Stimulated activated CD4-positive, alpha-beta T cell treated with anti-CD3 and anti-CD28 coated beads, Interleukin-1b, Interleukin-23, amount 100 ng/mL, for 48 hours (primary cell): ENCODE results near the gene PRKAG3.

Experiments
- DNase-seq: peaks from one replicate; pipeline ENCODE4 v3.0.0-alpha.2; 2020

Gene PRKAG3

DNA sequence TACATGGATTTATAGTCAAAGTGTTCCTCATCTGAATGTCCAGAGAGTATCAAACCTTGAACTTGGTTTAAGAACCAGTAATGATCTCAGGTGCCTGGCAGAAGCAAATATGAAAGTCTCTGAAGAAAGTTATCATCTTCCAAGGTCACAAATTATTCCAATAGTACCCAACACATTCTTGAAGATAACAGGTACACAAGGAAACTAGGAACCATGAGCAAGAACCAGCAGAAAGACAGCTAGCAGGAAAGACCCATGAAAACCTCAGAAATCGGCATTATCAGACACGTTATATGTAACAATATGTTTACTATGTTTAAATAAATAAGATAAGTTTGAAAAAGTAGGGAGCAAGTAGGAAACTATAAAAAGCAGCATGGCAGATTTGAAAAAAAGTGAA lies 5.9 kb upstream of the PRKAG3 start:
- no peak for DNase-seq

DNA sequence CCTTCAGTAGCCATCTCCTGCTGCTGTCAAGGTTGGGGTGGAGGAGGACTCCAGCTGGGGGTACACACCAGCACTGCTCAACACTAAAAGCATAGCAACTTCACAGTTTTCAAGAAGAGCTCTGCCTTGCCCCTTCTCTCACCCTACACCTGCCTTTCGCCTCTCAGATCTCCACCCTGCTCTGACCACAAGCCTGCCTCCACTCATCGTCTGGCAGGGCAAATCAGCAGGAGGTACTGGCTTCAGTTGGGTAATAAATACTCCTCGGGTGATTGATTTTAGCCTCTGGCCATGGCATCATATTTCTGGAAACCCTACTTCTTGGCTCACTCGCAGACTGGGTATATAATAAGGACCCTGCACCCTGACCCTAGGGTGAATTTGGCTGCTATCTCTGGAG lies 3.1 kb upstream of the PRKAG3 start:
- no peak for DNase-seq

DNA sequence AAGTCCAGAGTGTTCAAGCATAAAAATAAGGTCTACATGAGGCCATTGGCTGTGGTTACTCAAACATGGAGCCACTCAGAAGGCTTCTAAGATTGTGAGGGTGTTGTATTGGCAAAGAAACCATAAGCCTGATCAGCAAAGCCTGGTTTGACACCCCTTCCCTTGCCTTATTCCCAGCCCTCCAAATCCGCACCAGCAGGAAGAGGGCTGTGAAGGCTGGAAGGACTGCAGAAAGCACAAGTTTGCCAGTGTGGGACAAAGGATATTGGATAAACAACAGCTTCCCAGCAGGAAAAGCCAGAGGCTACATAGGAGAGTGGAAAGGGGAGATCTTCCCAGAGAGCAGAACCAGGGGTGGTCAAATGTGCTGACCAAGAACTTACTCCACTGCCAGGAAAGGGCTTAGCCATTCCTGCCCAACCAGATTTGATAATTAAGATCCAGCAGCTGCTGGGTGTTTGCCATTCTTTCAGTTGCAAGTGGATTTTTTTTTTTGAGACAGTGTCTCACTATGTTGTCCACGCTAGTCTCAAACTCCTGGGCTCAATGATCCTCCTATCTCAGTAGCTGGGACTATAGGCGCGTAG lies 1.5 kb upstream of the PRKAG3 start:
- DNase-seq = no peak

DNA sequence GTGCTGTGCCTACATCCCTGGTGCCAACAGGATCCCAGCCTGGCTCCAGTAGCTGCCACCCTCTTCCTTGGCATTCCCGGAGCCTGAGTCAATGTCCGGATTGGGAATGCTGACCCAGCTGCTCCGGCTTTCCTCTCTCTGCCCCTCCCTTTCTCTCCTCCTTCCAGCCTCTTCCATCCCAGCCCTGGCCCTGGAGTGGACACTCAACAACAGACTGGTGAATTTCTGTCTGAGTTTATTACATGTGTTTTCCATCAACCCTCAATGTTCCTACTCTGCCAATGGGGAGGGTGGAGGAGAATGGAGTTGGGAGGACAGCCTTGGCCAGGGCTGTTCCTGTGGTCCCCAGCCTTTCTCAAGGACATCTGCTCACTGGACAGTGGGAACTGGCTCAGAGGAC lies 917 bp upstream of the PRKAG3 start:
- DNase-seq = no peak

DNA sequence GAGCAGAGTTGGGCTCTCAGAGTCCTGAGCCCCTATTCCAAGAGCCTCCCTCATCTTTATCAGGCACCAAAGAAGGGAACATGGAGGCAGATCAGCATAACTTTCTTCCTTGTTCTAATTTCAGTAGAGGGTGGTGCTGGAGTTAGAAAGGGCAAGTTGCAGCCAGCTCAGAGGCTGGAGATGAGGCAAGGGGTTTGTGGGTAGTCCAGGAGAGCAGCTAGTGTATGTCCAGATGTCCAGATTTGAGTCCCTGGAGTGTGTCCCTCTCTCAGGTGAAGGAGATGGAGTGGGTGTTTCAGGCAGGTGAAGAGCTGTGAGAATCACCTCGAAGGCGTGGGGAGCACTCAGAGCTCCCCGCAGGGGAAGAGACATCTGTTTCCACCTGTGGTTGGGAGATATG lies 478 bp upstream of the PRKAG3 start:
- no peak for DNase-seq

DNA sequence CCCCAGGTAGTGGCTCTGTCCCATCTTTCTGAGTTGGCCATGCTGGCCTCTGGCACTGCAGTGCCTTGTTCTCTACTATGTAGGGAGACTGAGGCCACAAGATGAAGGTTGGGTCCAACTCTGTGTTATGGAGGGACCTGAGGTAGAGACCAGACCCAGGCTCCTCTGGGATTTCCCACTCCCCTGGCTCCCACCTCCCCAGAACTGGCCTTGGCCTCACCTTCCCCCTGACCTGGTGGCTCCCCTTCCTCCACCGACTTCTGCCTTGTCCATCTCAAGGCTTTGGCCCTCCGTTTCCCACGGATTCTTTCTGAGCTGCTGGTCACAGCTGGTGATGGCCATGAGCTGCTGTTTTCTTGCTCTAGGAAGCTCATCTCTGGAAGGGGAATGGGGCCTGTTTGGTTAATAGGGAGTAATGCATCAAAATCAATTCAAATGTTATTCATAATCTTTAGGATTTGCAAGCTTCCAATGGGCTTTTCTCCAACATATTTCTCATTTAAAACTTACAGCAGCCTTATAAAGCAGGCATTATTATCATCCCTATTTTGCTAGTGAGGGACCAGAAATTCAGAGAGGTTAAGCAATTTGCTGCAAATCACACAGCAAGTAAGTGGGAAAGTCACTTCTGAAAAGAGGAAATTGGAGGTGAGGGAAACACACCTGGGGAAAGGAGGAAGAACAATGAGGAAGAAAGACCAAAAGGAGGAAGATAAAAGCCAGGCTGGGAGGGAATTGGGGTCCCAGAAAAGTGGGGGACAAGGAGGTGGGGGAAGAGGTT lies 887 bp downstream of the PRKAG3 start:
- no peak for DNase-seq

DNA sequence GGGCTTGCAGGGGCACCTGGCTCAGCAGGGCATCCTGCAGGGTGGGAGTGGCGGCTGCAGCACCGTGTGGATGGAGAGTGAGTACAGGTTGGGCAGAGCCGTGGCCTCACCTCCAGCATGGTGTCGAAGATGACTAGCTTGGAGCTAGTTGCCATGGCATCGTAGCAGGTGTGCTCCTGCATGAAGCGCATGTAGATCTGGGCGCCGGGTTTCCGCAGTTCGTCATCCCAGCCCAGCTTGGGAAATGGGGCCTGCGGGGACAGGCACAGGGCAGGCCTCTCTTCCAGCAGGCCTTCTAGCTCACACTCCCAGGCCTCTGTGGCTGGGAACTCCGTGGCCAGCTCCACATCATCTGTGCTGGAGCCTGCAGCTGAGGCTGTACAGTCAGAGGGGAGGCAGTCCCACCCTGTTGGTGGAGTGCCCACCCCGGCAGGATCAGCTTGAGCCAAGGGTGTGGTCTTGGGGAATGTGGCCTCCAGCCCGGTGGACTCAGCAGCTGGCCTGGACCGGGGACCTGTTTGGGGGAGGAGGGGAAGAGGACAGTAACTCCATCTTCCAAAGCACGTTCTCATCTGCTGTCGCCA lies 1.6 kb downstream of the PRKAG3 start:
- DNase-seq = no peak

DNA sequence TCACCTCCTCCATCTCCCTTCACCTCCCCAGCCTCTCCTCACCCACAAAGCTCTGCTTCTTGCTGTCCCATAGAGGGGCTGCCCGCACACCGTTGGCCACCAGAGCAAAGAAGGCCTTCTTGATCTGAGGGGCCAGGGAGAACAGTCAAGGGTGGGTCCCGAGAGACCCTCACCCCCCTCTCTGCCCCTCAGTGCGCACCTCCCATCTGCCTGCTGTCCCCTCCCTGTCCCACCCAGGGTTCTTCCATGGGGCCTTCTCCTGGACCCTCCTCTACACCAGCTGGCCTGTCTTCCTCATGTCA lies 3.2 kb downstream of the PRKAG3 start:
- no peak for DNase-seq

DNA sequence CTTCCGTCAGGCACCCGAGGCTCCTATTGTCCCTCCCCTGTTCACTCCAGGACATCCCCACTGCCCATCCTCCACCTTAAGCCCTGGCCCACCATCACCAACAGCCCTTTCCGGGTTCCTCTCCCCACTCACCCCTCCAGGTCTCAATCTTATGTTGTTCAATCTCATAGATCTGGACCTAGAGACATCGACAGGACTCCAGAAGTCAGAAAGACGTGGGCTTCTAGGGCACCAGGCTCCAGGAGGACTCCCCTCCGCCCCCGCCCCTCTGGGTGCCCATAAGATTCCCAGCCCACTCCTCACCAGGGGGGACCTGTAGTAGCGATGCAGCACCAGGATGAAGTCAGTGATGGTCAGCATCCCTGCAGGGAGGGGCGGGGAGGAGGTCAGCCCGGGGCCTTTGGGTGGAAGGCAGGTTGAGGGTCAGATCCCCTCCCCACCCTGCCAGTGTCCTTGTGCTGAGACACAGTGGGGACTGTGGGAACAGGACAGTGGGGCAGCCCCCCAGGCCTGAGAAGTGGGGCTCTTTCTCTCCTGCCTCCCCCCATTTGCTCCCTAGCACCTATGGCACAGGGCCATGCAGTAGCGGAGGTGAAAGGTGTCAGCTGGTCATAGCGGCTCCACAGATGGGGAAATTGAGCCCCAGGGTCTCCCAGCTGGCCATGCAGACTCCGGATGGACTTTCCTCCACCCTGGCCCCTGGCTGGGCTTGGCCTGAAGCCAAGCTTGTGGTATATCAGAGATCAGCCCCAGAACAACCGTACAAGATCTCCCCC lies 3.7 kb downstream of the PRKAG3 start:
- no peak for DNase-seq

DNA sequence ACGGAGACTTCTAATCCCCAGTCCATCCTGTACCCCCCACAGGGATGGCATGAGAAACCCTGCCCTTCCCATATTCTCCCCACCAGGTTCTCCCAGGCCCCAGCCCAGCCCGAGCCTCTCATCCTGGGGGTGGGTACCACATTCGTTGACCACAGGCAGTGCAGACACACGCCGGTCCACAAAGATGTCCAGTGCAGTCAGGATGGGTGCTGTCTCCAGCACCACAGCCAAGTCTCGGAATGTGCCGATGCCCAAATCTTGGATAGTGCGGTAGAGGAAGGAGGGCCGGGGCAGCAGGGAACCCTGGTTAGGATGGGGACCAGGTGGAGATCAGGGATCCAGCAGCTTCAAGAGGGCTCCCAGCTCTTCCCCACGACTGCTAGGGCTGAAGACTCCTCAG lies 4.8 kb downstream of the PRKAG3 start:
- no peak for DNase-seq

DNA sequence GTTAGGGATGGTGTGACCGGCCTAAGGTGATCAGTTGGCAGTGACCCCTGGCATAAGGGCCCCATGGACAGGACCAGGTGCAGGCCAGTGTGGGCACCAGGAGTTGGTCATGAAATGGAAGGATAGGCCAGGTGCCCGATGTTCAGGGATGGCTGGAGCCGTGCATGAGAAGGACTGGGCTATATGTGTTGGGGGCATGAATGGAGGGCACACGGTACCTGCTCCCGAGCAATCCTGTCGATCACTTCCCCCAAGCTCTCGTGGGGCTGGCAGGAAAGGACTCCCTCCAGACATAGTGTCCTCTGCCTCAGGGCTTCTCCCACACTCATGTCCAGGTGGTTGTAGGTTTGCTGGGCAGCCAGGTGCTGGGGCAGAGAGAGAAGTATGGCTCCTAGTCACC lies 7.6 kb downstream of the PRKAG3 start:
- no peak for DNase-seq

DNA sequence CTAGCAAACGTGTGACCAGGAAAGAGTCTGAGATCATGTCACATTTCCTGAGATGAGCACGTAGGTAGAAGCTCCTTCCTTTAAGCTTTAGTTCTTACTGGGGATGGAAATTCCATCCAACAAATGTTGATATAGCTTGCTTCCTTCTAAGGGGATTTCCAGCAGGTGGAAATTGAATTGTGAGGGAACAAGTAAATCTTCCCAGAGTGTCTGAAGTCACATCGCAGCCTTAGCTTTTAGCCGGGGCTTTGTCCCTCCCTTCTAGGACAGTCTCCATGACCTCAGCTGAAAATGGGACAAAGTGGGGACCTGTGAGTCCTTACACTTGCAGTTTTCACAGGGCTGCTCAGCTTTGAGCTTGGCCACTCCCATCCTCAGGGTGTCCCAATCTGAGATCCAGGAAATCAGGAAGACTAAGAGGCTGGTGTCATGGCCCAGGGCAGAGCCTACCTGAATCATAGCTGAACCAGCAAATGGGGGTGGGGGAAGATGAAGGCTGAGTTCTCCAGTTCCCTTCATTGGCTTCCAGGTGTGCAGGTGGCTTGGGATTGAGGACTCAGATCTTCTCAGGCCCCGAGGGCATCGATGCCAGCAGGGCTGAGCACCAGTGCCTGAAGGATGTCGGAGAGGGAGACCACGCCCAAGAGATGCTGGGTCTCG lies 8.3 kb downstream of the PRKAG3 start:
- no peak for DNase-seq

DNA sequence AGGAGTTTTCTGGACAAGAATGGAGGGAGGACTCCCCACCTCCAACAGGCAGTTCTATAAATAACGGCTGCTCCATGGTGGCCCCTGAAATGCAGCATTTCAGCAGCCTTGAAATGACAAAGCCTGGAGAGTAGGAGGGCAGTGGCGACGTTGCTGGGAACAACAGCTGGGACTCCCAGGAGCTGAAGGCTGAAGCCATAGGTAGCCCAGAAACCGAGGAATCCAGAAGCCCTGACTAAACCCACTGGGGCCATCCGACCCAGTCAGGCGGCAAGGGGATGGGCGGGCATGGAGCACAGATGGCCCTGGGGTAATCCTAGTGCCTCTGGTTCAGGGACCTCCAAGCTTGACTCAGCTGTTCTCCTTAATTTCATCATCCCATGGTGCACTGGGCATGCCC lies 9.0 kb downstream of the PRKAG3 start:
- no peak for DNase-seq

DNA sequence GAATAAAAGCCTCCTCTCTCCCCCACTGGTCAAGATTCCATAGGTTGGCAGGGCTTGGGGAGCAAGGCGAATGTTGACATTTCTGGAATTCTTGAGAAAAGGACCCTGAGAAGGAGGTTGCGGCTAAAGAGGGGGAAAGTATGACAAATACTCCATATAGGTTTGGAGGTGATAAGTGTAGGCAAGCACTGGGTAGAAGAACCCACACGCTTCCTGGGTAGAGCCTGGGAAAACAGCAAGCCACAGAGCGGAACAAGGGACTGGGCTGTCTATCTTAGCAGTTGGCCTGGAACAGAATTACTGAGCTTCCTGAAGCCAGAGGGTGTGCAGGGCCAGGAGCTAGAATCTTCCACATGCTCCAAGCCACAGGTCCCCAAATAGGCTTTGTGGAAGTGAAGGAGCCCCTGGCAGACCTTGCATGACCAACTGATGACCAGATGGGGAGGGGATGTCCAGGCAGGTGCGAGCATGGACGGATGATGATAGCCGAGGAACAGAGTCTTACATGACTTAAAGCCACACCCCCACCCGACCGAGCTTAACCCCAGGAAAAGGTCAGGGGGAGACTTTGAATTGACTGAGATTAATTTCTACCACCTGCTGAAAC lies 9.9 kb downstream of the PRKAG3 start:
- no peak for DNase-seq

DNA sequence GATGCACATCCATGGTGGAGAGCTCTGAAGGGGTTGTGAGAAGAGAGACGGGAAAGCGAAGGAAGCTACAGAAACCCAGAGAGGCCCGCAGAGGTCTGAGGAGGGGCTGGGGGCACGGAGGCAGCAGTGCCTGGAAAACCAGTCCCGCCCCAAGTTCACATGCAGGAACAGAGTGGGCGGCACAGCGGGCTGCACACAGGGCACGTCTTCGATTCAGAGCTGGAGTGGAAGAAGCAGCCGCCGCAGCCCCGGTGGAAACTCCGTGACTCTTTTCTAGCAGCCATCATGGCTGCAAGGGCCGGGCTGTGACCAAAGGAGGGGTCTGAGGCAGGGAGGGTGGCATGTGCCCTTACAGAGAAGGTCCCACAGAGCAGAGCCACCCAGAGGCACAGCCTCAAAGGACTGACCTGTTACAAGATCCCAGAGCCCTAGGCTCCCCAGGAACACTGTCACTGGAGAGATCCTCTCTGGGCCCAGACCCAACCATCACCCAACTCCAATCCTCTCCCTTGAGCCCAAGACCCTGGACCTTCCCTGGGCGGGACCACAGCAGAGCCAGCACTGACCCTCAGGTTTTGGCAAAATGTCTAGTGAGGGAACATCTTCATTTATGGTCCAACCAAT lies 10.7 kb downstream of the PRKAG3 start:
- DNase-seq = no peak

DNA sequence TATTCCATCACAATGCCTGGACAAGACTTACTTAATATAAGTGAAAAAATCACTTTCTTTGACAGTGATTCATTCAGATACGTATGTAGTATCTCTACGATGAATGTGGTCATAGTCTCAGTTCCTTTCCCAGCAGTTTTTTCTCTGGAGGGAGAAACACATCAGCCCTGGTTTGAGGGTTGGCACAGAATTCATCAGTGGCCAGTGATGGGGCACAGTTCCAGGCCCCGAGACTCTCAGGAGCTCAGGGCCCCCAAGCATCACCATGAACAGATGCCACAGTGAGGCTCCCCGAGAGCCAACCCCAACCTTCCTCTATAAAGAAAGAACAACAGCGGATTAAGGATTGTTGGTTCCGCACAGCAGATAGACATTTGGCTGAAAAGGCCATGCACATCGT lies 12.5 kb downstream of the PRKAG3 start:
- no peak for DNase-seq

DNA sequence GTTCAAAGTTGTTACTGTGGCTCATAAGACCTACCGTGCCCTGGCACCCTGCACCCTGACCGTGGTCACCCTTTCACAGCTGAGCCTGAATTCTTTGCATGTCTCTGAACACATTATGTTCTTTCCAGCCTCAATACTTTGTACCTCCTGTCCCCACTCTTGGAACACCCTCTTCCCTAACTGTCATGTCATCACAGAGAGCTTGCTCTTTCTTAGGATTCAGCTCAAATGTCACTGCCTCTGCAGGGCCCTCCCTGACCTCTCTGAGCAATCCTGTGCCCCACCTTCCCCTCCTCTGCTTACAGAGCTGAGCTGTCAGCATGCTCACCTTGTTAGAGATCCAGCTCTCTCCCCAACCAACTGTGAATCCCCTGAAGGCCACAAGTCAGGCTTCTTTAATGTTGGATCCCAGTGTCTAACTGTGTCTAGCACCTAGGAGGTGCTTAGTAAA lies 15.0 kb downstream of the PRKAG3 start:
- DNase-seq = no peak

DNA sequence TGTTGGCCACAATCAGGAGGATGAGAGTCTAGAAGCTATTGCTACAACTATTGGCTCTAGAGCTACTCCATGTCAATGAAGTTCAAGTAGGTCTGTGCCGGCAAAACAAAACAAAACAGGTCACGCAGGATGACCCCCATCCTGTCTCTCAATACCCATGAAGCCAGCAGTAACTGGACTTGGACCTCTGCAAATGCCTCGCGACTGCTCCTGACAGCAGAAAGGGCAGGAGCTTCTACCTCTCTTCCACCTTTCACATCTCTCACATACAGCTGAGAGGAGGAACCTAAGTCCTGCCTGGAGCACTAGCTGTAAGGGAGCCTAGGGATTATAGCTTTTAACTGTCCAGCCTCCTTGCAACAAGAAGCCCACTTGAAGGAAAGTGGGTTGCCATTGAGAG lies 16.0 kb downstream of the PRKAG3 start:
- DNase-seq = no peak

DNA sequence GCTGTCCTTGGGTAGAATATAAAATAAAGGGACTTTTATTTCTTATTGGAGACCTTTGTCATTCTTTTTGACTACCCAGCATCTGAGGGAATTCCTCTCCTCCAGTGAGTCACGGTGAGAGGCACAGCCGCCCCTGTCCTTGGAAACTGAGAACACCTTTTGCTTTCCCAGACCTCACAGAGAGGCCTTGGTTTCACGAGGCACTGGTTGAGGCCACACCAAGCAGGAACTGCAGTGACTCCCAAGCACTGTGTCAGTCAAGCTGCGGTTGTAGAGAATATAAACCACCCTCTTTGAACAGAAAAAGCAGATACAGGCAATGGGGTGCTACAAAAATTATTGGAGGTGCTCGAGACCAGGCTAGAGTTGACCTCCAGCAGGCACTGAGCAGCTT lies 16.4 kb downstream of the PRKAG3 start:
- no peak for DNase-seq

DNA sequence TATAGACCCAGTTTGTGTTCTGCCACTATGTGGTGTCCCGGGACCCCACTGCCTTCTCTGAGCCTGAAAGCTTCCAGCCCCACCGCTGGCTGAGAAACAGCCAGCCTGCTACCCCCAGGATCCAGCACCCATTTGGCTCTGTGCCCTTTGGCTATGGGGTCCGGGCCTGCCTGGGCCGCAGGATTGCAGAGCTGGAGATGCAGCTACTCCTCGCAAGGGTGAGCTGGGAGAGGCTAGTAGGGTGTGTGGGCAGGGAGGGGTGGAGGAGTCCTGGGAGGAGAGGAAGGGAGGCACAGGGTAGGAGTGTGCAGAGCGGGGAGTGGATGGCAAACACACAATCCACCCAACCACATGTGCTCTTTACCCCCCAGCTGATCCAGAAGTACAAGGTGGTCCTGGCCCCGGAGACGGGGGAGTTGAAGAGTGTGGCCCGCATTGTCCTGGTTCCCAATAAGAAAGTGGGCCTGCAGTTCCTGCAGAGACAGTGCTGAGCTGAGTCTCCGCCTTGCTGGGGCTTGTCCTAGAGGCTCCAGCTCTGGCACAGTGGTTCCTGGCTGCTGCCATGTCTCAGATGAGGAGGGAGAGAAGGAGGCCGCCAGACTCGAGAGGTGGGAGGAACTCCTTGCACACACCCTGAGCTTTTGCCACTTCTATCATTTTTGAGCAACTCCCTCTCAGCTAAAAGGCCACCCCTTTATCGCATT lies 16.9 kb downstream of the PRKAG3 start:
- no peak for DNase-seq

DNA sequence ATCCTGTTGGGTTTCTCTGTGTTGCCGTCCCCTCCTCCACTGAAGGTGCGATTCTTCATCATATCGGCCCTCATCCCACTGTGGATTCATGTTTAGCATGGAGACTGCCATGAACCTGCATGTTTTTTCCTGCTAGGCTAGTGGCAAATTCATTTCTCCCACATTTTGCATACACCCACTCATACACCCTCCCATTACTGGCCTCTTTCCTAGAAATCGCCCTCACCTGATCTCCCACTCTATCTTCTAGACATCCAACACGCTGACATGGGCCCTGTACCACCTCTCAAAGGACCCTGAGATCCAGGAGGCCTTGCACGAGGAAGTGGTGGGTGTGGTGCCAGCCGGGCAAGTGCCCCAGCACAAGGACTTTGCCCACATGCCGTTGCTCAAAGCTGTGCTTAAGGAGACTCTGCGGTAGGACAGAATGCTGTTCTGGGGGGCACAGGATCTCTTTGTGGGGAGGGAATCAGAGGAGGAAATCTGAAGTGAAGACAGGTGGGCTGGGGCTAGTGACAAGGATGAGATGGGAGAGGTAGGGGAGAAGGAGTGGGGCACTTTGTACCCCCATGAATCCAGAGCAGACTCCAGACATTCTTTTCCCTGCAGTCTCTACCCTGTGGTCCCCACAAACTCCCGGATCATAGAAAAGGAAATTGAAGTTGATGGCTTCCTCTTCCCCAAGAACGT lies 17.7 kb downstream of the PRKAG3 start:
- DNase-seq = no peak
